WTC11 (cell line): ENCODE measurements around the gene DUSP21. TPM values are rescaled to one million over a fixed set of nuclear protein-coding genes. Genes with fewer than 3 reads are reported as not detected.

Source experiments
- ATAC-seq: fragments of 200-7000 bp; cut with Tn5 transposase; 2 replicates; pipeline ENCODE4 v1.10.0; 2021; ENCODE audit warnings: mild to moderate bottlenecking, moderate library complexity
- CTCF ChIA-PET: fragments of 300-600 bp; sonication (Branson Sonifier 250); formaldehyde crosslinking; loops from one replicate; lab custom pipeline; 2021; ENCODE audit warnings: antibody characterized with exemption; lab: Charles Lee
- POLR2A ChIA-PET: fragments of 350-600 bp; sonication (Branson Sonifier 250); formaldehyde crosslinking; loops from one replicate; lab custom pipeline; 2021; ENCODE audit warnings: antibody characterized with exemption; lab: Charles Lee
- DNase-seq: peaks from one replicate; pipeline ENCODE4 v3.0.0; 2021; ENCODE audit warnings: low spot score
- H3K27ac Mint-ChIP-seq: 2 replicates; pipeline ENCODE4 v1.8.0; 2021; ENCODE audit warnings: mixed read lengths
- H3K27me3 Mint-ChIP-seq: 2 replicates; pipeline ENCODE4 v1.8.0; 2021; ENCODE audit warnings: low read depth, mild to moderate bottlenecking, moderate library complexity, mixed read lengths
- H3K36me3 Mint-ChIP-seq: 2 replicates; pipeline ENCODE4 v1.8.0; 2021; ENCODE audit warnings: mixed read lengths
- H3K4me1 Mint-ChIP-seq: 2 replicates; pipeline ENCODE4 v1.8.0; 2022; ENCODE audit warnings: mixed read lengths
- H3K4me3 Mint-ChIP-seq: 2 replicates; pipeline ENCODE4 v1.8.0; 2021; ENCODE audit warnings: mild to moderate bottlenecking, moderate library complexity, mixed read lengths
- H3K9me3 Mint-ChIP-seq: 2 replicates; pipeline ENCODE4 v1.8.0; 2021; ENCODE audit warnings: mixed read lengths
- E2F1 ChIP-seq: sonication (generic); formaldehyde crosslinking; IDR thresholded peaks from 2 replicates; pipeline ENCODE4 v1.8.0; 2022; ENCODE audit warnings: mild to moderate bottlenecking, missing genetic modification reagents
- E2F4 ChIP-seq: sonication (generic); formaldehyde crosslinking; IDR thresholded peaks from 2 replicates; pipeline ENCODE4 v1.8.1; 2022; ENCODE audit warnings: low read depth, mild to moderate bottlenecking, moderate library complexity, missing genetic modification reagents, borderline replicate concordance
- E2F5 ChIP-seq: sonication (generic); formaldehyde crosslinking; IDR thresholded peaks from 2 replicates; pipeline ENCODE4 v1.8.1; 2022; ENCODE audit warnings: mild to moderate bottlenecking, moderate library complexity, missing genetic modification reagents
- ELF4 ChIP-seq: sonication (generic); formaldehyde crosslinking; IDR thresholded peaks from 2 replicates; pipeline ENCODE4 v1.8.1; 2022; ENCODE audit warnings: low read depth, mild to moderate bottlenecking, moderate library complexity, missing genetic modification reagents
- FOXJ3 ChIP-seq: sonication (generic); formaldehyde crosslinking; IDR thresholded peaks from 2 replicates; pipeline ENCODE4 v1.9.0; 2021; ENCODE audit warnings: missing genetic modification reagents, mild to moderate bottlenecking, borderline replicate concordance
- JUN ChIP-seq: sonication (generic); formaldehyde crosslinking; IDR thresholded peaks from 2 replicates; pipeline ENCODE4 v1.8.0; 2023; ENCODE audit warnings: mild to moderate bottlenecking, missing genetic modification reagents
- NFYB ChIP-seq: sonication (generic); formaldehyde crosslinking; conservative IDR thresholded peaks from 2 replicates; pipeline ENCODE4 v1.8.0; 2022; ENCODE audit warnings: low read depth, missing genetic modification reagents
- NR3C1 ChIP-seq: sonication (generic); formaldehyde crosslinking; conservative IDR thresholded peaks from 2 replicates; pipeline ENCODE4 v1.8.1; 2023; ENCODE audit warnings: low read depth, mild to moderate bottlenecking, missing genetic modification reagents
- PRDM15 ChIP-seq: sonication (generic); formaldehyde crosslinking; IDR thresholded peaks from 2 replicates; pipeline ENCODE4 v1.8.0; 2022; ENCODE audit warnings: missing genetic modification reagents
- PRRX2 ChIP-seq: fragments of 250-450 bp; sonication (Bioruptor Pico); IDR thresholded peaks from 2 replicates; pipeline ENCODE4 v1.8.0; 2021; ENCODE audit warnings: mild to moderate bottlenecking
- SMAD4 ChIP-seq: sonication (generic); formaldehyde crosslinking; IDR thresholded peaks from 2 replicates; pipeline ENCODE4 v1.8.0; 2022; ENCODE audit warnings: mild to moderate bottlenecking, missing genetic modification reagents
- TCF7 ChIP-seq: sonication (generic); formaldehyde crosslinking; IDR thresholded peaks from 2 replicates; pipeline ENCODE4 v1.8.0; 2022; ENCODE audit warnings: mild to moderate bottlenecking, low read depth, missing genetic modification reagents, moderate library complexity
- TEAD1 ChIP-seq: sonication (generic); formaldehyde crosslinking; IDR thresholded peaks from 2 replicates; pipeline ENCODE4 v1.8.0; 2022; ENCODE audit warnings: mild to moderate bottlenecking, missing genetic modification reagents
- ZNF263 ChIP-seq: sonication (generic); formaldehyde crosslinking; IDR thresholded peaks from 2 replicates; pipeline ENCODE4 v1.8.1; 2022; ENCODE audit warnings: low read depth, mild to moderate bottlenecking, moderate library complexity, missing genetic modification reagents
- ZNF416 ChIP-seq: fragments of 250-450 bp; sonication (Bioruptor Pico); IDR thresholded peaks from 2 replicates; pipeline ENCODE4 v1.9.0; 2021; ENCODE audit warnings: mild to moderate bottlenecking, inconsistent platforms
- total RNA-seq: library from RNA; stranded (reverse); gene quantifications from 3 replicates; pipeline ENCODE4 v1.2.3, GENCODE V29; 2021
- TF ChIP-seq, protein P1 (sequence below): fragments of 250-450 bp; sonication (Bioruptor Pico); IDR thresholded peaks from 2 replicates; pipeline ENCODE4 v1.9.0; 2021; ENCODE audit warnings: mild to moderate bottlenecking, borderline replicate concordance
- TF ChIP-seq, protein P2 (sequence below): fragments of 250-450 bp; sonication (Bioruptor Pico); IDR thresholded peaks from 2 replicates; pipeline ENCODE4 v1.9.0; 2021; ENCODE audit warnings: mild to moderate bottlenecking
- TF ChIP-seq, protein P3 (sequence below): sonication (generic); formaldehyde crosslinking; IDR thresholded peaks from 2 replicates; pipeline ENCODE4 v1.8.1; 2023; ENCODE audit warnings: mild to moderate bottlenecking, missing genetic modification reagents, moderate library complexity

The DUSP21 gene
- total RNA-seq, 1 experiment from 2014 or later: not detected

GRCh38 chrX:44829832-44830231 lies 14.0 kb upstream of the DUSP21 start:
- H3K27ac Mint-ChIP-seq: no peak overlapping the region
- TF ChIP-seq, protein P1, sequence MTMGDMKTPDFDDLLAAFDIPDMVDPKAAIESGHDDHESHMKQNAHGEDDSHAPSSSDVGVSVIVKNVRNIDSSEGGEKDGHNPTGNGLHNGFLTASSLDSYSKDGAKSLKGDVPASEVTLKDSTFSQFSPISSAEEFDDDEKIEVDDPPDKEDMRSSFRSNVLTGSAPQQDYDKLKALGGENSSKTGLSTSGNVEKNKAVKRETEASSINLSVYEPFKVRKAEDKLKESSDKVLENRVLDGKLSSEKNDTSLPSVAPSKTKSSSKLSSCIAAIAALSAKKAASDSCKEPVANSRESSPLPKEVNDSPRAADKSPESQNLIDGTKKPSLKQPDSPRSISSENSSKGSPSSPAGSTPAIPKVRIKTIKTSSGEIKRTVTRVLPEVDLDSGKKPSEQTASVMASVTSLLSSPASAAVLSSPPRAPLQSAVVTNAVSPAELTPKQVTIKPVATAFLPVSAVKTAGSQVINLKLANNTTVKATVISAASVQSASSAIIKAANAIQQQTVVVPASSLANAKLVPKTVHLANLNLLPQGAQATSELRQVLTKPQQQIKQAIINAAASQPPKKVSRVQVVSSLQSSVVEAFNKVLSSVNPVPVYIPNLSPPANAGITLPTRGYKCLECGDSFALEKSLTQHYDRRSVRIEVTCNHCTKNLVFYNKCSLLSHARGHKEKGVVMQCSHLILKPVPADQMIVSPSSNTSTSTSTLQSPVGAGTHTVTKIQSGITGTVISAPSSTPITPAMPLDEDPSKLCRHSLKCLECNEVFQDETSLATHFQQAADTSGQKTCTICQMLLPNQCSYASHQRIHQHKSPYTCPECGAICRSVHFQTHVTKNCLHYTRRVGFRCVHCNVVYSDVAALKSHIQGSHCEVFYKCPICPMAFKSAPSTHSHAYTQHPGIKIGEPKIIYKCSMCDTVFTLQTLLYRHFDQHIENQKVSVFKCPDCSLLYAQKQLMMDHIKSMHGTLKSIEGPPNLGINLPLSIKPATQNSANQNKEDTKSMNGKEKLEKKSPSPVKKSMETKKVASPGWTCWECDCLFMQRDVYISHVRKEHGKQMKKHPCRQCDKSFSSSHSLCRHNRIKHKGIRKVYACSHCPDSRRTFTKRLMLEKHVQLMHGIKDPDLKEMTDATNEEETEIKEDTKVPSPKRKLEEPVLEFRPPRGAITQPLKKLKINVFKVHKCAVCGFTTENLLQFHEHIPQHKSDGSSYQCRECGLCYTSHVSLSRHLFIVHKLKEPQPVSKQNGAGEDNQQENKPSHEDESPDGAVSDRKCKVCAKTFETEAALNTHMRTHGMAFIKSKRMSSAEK: no peak
- no peak for TF ChIP-seq SMAD4 (CRISPR knock-in tag)
- TF ChIP-seq, protein P2, sequence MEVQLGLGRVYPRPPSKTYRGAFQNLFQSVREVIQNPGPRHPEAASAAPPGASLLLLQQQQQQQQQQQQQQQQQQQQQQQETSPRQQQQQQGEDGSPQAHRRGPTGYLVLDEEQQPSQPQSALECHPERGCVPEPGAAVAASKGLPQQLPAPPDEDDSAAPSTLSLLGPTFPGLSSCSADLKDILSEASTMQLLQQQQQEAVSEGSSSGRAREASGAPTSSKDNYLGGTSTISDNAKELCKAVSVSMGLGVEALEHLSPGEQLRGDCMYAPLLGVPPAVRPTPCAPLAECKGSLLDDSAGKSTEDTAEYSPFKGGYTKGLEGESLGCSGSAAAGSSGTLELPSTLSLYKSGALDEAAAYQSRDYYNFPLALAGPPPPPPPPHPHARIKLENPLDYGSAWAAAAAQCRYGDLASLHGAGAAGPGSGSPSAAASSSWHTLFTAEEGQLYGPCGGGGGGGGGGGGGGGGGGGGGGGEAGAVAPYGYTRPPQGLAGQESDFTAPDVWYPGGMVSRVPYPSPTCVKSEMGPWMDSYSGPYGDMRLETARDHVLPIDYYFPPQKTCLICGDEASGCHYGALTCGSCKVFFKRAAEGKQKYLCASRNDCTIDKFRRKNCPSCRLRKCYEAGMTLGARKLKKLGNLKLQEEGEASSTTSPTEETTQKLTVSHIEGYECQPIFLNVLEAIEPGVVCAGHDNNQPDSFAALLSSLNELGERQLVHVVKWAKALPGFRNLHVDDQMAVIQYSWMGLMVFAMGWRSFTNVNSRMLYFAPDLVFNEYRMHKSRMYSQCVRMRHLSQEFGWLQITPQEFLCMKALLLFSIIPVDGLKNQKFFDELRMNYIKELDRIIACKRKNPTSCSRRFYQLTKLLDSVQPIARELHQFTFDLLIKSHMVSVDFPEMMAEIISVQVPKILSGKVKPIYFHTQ (CRISPR knock-in tag): no peak
- TF ChIP-seq ELF4 (CRISPR knock-in tag): no peak
- TF ChIP-seq ZNF263 (CRISPR knock-in tag): no peak
- no peak for TF ChIP-seq NFYB (CRISPR knock-in tag)
- no peak for TF ChIP-seq PRDM15
- no peak for TF ChIP-seq FOXJ3 (CRISPR knock-in tag)
- TF ChIP-seq E2F1 (CRISPR knock-in tag): no peak
- no peak for TF ChIP-seq TEAD1
- TF ChIP-seq JUN (CRISPR knock-in tag): no peak
- TF ChIP-seq NR3C1 (CRISPR knock-in tag): no peak
- H3K4me3 Mint-ChIP-seq: no peak overlapping the region
- POLR2A ChIA-PET: no interaction called here
- CTCF ChIA-PET: no interaction called here
- H3K9me3 Mint-ChIP-seq: no peaks in the 10 kb centered on the region
- H3K27me3 Mint-ChIP-seq: no peaks in the 10 kb centered on the region
- DNase-seq: no peak
- no peaks in the 10 kb centered on the region for H3K4me1 Mint-ChIP-seq
- H3K36me3 Mint-ChIP-seq: no peaks in the 10 kb centered on the region
- no peak for ATAC-seq

GRCh38 chrX:44842550-44843317 lies 1.1 kb upstream of the DUSP21 start:
- ATAC-seq (no peak), DNase-seq (no peak)
- Mint-ChIP-seq H3K27ac (no peak overlapping the region), H3K4me3 (no peak overlapping the region), H3K27me3 (no peaks in the 10 kb centered on the region), H3K9me3 (no peaks in the 10 kb centered on the region), H3K36me3 (no peaks in the 10 kb centered on the region), H3K4me1 (no peaks in the 10 kb centered on the region)
- POLR2A ChIA-PET: no interaction called here
- CTCF ChIA-PET: no interaction called here
- TF ChIP-seq, protein P3, sequence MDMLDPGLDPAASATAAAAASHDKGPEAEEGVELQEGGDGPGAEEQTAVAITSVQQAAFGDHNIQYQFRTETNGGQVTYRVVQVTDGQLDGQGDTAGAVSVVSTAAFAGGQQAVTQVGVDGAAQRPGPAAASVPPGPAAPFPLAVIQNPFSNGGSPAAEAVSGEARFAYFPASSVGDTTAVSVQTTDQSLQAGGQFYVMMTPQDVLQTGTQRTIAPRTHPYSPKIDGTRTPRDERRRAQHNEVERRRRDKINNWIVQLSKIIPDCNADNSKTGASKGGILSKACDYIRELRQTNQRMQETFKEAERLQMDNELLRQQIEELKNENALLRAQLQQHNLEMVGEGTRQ (CRISPR knock-in tag): no peak
- TF ChIP-seq TEAD1: no peak
- TF ChIP-seq SMAD4 (CRISPR knock-in tag): no peak
- no peak for TF ChIP-seq TCF7 (CRISPR knock-in tag)
- no peak for TF ChIP-seq E2F4
- no peak for TF ChIP-seq ZNF416 (CRISPR knock-in tag)
- TF ChIP-seq E2F5 (CRISPR knock-in tag): no peak
- no peak for TF ChIP-seq PRRX2
